H1 (cell line): ENCODE measurements around the gene FIS1. TPM values are rescaled to one million over a fixed set of nuclear protein-coding genes. Genes with fewer than 3 reads are reported as not detected.
A peak's percentile ranks its signal among the peaks of the same experiment; 100 is the strongest.

ENCODE experiments used
- BCL11A ChIP-seq, 2 experiments: IDR thresholded peaks; one replicate each; pipeline ENCODE4 v1.6.1; 2011; ENCODE audit warnings: low read depth in 2 of 2, low read length in 2 of 2, mild to moderate bottlenecking in 2 of 2
- GABPA ChIP-seq: IDR thresholded peaks from 2 replicates; pipeline ENCODE4 v1.6.1; 2011; ENCODE audit warnings: mild to moderate bottlenecking, low read length, moderate library complexity, borderline replicate concordance; ENCODE audit not compliant: insufficient read depth
- GTF2F1 ChIP-seq: IDR thresholded peaks from 2 replicates; pipeline ENCODE4 v1.6.1; 2012; ENCODE audit warnings: low read depth, low read length, improper control_type of control experiment, borderline replicate concordance
- JUND ChIP-seq: IDR thresholded peaks from 2 replicates; pipeline ENCODE4 v1.6.1; 2011; ENCODE audit warnings: mild to moderate bottlenecking, improper control_type of control experiment, low read length
- RAD21 ChIP-seq, 2 experiments: IDR thresholded peaks in 1 of 2; conservative IDR thresholded peaks in 1 of 2; 2 replicates each; pipeline ENCODE4 v1.6.1; 2011; ENCODE audit warnings: low read depth in 2 of 2, low read length in 2 of 2, improper control_type of control experiment in 1 of 2, inconsistent platforms in 1 of 2, mild to moderate bottlenecking in 1 of 2, moderate library complexity in 1 of 2
- SP2 ChIP-seq: IDR thresholded peaks from 2 replicates; pipeline ENCODE4 v1.6.1; 2012; ENCODE audit warnings: mild to moderate bottlenecking, low read length, inconsistent platforms
- SP4 ChIP-seq: IDR thresholded peaks from 2 replicates; pipeline ENCODE4 v1.6.1; 2012; ENCODE audit warnings: low read length, inconsistent platforms
- polyA plus RNA-seq, 7 experiments: library from polyadenylated mRNA; depleted of rRNA in 3 of 7; stranded (reverse) in 5 of 7; unstranded in 2 of 7; fragments of >200 nt in 5 of 7; fragments of 200-250 nt in 2 of 7; gene quantifications; 1 replicate in 5 of 7; 2 replicates in 1 of 7; 4 replicates in 1 of 7; pipeline versions ENCODE4 v1.2.1 to v1.2.3, GENCODE V29; 2011 to 2013; ENCODE audit warnings: missing spikeins in 2 of 7, mixed read lengths in 2 of 7
- total RNA-seq: library from RNA; stranded (reverse); fragmentation: NEBNext Ultra II Directional; extraction: Animal tissue kit (Norgen Biotek cat#: 25700); gene quantifications from 2 replicates; pipeline ENCODE4 v1.2.1, GENCODE V29; 2021
- TF ChIP-seq, protein P1 (sequence below): fragments of 300-600 bp; sonication (generic); IDR thresholded peaks from 2 replicates; pipeline ENCODE4 v1.7.1; 2012; ENCODE audit warnings: low read length, moderate library complexity, mild to moderate bottlenecking, inconsistent platforms; ENCODE audit not compliant: insufficient replicate concordance
- TF ChIP-seq, protein P2 (sequence below): IDR thresholded peaks from 2 replicates; pipeline ENCODE4 v1.6.1; 2011; ENCODE audit warnings: low read depth, mild to moderate bottlenecking, low read length; ENCODE audit not compliant: insufficient read depth

Gene FIS1
- total and polyA plus RNA-seq, 2 of the 8 experiments (the other 6 are each of a cell fraction or from before 2014, with no cell fraction given), result 128 to 195 TPM

DNA sequence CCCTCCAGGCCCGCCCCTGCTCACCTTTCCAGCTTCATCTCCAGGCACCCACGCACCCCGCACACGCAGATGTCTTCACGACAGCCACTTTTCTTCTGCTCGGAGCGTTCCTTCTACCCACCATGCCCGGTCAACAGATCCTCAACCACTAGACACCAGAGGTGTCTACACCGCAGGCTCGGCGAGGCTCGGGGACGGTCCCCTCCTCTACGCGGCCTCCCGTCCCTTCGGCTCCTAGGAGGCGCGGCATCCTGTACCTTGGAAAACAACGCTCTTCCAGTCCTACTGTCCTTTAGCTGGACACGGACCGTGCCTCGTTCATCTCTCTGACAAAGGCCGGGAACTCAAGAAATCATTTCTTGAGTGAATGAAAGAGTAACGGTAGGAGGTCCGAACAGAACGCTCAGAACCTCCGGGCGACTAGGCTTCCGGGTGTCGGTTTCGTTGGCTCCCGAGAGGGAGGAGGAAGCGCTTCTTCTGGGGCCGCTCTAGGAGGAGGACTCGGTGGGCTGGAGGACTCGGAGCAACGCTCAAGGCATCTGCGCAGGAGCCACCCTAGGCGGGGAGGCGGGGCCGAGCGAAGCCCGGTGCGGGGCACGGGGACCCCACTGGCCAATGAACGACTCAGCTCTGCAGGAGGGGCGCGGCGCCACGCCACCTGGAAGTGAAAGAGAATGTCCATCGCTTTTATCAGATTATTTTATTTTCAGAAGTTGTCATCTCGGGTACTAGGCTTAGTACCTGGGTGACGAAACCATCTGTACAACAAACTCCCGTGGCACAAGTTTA lies 7.2 kb upstream of the FIS1 start (continued):
- TF ChIP-seq, protein P1, sequence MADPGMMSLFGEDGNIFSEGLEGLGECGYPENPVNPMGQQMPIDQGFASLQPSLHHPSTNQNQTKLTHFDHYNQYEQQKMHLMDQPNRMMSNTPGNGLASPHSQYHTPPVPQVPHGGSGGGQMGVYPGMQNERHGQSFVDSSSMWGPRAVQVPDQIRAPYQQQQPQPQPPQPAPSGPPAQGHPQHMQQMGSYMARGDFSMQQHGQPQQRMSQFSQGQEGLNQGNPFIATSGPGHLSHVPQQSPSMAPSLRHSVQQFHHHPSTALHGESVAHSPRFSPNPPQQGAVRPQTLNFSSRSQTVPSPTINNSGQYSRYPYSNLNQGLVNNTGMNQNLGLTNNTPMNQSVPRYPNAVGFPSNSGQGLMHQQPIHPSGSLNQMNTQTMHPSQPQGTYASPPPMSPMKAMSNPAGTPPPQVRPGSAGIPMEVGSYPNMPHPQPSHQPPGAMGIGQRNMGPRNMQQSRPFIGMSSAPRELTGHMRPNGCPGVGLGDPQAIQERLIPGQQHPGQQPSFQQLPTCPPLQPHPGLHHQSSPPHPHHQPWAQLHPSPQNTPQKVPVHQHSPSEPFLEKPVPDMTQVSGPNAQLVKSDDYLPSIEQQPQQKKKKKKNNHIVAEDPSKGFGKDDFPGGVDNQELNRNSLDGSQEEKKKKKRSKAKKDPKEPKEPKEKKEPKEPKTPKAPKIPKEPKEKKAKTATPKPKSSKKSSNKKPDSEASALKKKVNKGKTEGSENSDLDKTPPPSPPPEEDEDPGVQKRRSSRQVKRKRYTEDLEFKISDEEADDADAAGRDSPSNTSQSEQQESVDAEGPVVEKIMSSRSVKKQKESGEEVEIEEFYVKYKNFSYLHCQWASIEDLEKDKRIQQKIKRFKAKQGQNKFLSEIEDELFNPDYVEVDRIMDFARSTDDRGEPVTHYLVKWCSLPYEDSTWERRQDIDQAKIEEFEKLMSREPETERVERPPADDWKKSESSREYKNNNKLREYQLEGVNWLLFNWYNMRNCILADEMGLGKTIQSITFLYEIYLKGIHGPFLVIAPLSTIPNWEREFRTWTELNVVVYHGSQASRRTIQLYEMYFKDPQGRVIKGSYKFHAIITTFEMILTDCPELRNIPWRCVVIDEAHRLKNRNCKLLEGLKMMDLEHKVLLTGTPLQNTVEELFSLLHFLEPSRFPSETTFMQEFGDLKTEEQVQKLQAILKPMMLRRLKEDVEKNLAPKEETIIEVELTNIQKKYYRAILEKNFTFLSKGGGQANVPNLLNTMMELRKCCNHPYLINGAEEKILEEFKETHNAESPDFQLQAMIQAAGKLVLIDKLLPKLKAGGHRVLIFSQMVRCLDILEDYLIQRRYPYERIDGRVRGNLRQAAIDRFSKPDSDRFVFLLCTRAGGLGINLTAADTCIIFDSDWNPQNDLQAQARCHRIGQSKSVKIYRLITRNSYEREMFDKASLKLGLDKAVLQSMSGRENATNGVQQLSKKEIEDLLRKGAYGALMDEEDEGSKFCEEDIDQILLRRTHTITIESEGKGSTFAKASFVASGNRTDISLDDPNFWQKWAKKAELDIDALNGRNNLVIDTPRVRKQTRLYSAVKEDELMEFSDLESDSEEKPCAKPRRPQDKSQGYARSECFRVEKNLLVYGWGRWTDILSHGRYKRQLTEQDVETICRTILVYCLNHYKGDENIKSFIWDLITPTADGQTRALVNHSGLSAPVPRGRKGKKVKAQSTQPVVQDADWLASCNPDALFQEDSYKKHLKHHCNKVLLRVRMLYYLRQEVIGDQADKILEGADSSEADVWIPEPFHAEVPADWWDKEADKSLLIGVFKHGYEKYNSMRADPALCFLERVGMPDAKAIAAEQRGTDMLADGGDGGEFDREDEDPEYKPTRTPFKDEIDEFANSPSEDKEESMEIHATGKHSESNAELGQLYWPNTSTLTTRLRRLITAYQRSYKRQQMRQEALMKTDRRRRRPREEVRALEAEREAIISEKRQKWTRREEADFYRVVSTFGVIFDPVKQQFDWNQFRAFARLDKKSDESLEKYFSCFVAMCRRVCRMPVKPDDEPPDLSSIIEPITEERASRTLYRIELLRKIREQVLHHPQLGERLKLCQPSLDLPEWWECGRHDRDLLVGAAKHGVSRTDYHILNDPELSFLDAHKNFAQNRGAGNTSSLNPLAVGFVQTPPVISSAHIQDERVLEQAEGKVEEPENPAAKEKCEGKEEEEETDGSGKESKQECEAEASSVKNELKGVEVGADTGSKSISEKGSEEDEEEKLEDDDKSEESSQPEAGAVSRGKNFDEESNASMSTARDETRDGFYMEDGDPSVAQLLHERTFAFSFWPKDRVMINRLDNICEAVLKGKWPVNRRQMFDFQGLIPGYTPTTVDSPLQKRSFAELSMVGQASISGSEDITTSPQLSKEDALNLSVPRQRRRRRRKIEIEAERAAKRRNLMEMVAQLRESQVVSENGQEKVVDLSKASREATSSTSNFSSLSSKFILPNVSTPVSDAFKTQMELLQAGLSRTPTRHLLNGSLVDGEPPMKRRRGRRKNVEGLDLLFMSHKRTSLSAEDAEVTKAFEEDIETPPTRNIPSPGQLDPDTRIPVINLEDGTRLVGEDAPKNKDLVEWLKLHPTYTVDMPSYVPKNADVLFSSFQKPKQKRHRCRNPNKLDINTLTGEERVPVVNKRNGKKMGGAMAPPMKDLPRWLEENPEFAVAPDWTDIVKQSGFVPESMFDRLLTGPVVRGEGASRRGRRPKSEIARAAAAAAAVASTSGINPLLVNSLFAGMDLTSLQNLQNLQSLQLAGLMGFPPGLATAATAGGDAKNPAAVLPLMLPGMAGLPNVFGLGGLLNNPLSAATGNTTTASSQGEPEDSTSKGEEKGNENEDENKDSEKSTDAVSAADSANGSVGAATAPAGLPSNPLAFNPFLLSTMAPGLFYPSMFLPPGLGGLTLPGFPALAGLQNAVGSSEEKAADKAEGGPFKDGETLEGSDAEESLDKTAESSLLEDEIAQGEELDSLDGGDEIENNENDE, result no peak
- TF ChIP-seq GTF2F1 (no peak), BCL11A (IDR thresholded peaks at IDR 0.05; ENCODE audit: low read depth in 2 of 2, low read length in 2 of 2) (no peak), JUND (no peak), GABPA (0 out of 2 replicates have a peak, but pooled peaks have one; percentile 44), SP2 (peak; percentile 92), SP4 (0 out of 2 replicates have a peak, but pooled peaks have one; percentile 60), RAD21 (IDR thresholded peaks at IDR 0.05 in 1 of 2, conservative IDR thresholded peaks at IDR 0.05 in 1 of 2; ENCODE audit: low read depth in 2 of 2, low read length in 2 of 2) (no peak)
- TF ChIP-seq, protein P2, sequence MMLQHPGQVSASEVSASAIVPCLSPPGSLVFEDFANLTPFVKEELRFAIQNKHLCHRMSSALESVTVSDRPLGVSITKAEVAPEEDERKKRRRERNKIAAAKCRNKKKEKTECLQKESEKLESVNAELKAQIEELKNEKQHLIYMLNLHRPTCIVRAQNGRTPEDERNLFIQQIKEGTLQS, result peak; percentile 56; the same call in 1 of the 2 replicates
